Stomach (tissue), 4 donors: ENCODE measurements around the gene NECTIN1.

Experiments
- POLR2A ChIP-seq, 4 donors: fragments of 450-650 bp; IDR thresholded peaks; one replicate each; pipeline ENCODE4 v1.6.1; 2016; ENCODE audit warnings: antibody characterized with exemption in 4 of 4, control low read depth in 2 of 4, mild to moderate bottlenecking in 1 of 4, moderate library complexity in 1 of 4
- TF ChIP-seq, protein P1 (sequence below), 7 experiments: fragments of 450-650 bp in 4 of 7; fragments of 200-600 bp in 3 of 7; sonication (generic) in 3 of 7; IDR thresholded peaks; one replicate each; pipeline ENCODE4 v1.5.1; 2016 to 2019; ENCODE audit warnings: antibody characterized with exemption in 7 of 7, control low read depth in 2 of 7, mild to moderate bottlenecking in 1 of 7

DNA sequence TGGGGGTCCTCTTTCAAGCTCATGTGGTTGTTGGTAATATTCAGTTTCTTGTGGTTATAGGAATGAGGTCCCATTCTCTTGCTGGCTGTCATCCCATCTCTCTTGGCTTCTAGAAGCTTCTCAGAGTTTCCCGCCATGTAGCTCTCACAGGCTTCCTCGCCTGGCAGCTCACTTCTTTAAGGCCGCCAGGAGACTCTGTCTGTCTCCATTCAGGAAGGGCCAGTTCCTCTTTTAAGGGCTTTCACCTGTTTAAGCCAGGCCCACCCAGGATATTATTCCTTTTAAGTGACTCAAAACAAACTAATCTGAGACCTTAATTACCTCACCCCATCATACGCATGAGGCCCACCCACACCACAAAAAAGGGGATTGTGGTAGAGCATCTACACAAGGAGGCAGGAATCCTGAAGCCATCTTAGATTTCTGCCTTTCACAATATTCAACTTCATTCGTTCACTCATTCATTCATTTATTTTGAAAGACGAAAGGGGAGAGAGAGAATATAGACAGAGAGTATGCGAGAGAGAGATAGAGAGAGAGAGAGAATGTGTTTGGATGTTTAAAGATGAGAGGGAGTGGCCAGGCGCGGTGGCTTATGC is 42.3 kb upstream of the NECTIN1 start:
- TF ChIP-seq, protein P1, sequence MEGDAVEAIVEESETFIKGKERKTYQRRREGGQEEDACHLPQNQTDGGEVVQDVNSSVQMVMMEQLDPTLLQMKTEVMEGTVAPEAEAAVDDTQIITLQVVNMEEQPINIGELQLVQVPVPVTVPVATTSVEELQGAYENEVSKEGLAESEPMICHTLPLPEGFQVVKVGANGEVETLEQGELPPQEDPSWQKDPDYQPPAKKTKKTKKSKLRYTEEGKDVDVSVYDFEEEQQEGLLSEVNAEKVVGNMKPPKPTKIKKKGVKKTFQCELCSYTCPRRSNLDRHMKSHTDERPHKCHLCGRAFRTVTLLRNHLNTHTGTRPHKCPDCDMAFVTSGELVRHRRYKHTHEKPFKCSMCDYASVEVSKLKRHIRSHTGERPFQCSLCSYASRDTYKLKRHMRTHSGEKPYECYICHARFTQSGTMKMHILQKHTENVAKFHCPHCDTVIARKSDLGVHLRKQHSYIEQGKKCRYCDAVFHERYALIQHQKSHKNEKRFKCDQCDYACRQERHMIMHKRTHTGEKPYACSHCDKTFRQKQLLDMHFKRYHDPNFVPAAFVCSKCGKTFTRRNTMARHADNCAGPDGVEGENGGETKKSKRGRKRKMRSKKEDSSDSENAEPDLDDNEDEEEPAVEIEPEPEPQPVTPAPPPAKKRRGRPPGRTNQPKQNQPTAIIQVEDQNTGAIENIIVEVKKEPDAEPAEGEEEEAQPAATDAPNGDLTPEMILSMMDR (IDR thresholded peaks at IDR 0.05), result no peak
- no peak for TF ChIP-seq POLR2A (IDR thresholded peaks at IDR 0.05)
